Endodermal cell (in vitro differentiated cells): ENCODE data around the gene PODN. TPM values are rescaled to one million over a fixed set of nuclear protein-coding genes. Genes with fewer than 3 reads are reported as not detected.

Experiments used
- DNase-seq: peaks from one replicate; pipeline ENCODE4 v3.0.0-alpha.2; 2017
- H3K27ac ChIP-seq: 2 replicates; pipeline ENCODE4 v1.5.1; 2013; ENCODE audit warnings: mild to moderate bottlenecking, low read depth, low read length, moderate library complexity
- H3K27me3 ChIP-seq: 2 replicates; pipeline ENCODE4 v1.6.1; 2013; ENCODE audit warnings: mild to moderate bottlenecking, low read length, moderate library complexity; ENCODE audit not compliant: insufficient read depth, control insufficient read depth, poor library complexity, severe bottlenecking
- H3K36me3 ChIP-seq: 2 replicates; pipeline ENCODE4 v1.7.0; 2013; ENCODE audit warnings: mild to moderate bottlenecking, low read length, moderate library complexity; ENCODE audit not compliant: control insufficient read depth, insufficient read depth
- H3K4me1 ChIP-seq: one replicate; pipeline ENCODE4 v1.7.0; 2013; ENCODE audit warnings: low read length; ENCODE audit not compliant: control insufficient read depth, insufficient read depth
- H3K4me3 ChIP-seq: 2 replicates; pipeline ENCODE4 v1.5.1; 2013; ENCODE audit warnings: mild to moderate bottlenecking, low read length, moderate library complexity
- H3K9ac ChIP-seq: 2 replicates; pipeline ENCODE4 v1.6.1; 2013; ENCODE audit warnings: mild to moderate bottlenecking, low read length, moderate library complexity; ENCODE audit not compliant: poor library complexity, severe bottlenecking; ENCODE audit errors: extremely low read depth
- H3K9me3 ChIP-seq: 2 replicates; pipeline ENCODE4 v1.6.1; 2013; ENCODE audit warnings: mild to moderate bottlenecking, low read length, moderate library complexity; ENCODE audit not compliant: control insufficient read depth
- H3K27ac Mint-ChIP-seq: 2 replicates; pipeline ENCODE4 v1.8.0; 2020; ENCODE audit warnings: mixed read lengths
- H3K27me3 Mint-ChIP-seq: 2 replicates; pipeline ENCODE4 v1.8.0; 2021; ENCODE audit warnings: mild to moderate bottlenecking, mixed read lengths; ENCODE audit not compliant: insufficient read depth
- H3K36me3 Mint-ChIP-seq: 2 replicates; pipeline ENCODE4 v1.8.0; 2020; ENCODE audit warnings: low read depth, mixed read lengths
- H3K4me1 Mint-ChIP-seq: 2 replicates; pipeline ENCODE4 v1.8.0; 2020; ENCODE audit warnings: mixed read lengths
- H3K4me3 Mint-ChIP-seq: 2 replicates; pipeline ENCODE4 v1.8.0; 2020; ENCODE audit warnings: mild to moderate bottlenecking, moderate library complexity, mixed read lengths
- H3K9me3 Mint-ChIP-seq: 2 replicates; pipeline ENCODE4 v1.8.0; 2020; ENCODE audit warnings: mild to moderate bottlenecking, mixed read lengths
- WGBS, 2 experiments: methylation state at CpG; one replicate each; pipeline versions ENCODE4 v1.1.5 to v1.1.7; 2013; ENCODE audit warnings: missing lambda C conversion rate in 2 of 2, mixed read lengths in 1 of 2; ENCODE audit not compliant: insufficient coverage in 1 of 2, insufficient read length in 1 of 2; 5-methylcytosine and 5-hydroxymethylcytosine counted together
- total RNA-seq, 2 donors: library from RNA; stranded (reverse); fragmentation: NEBNext Ultra II Directional in 1 of 2; extraction: Animal tissue kit (Norgen Biotek cat#: 25700) in 1 of 2; gene quantifications; 2 replicates in 1 of 2; 3 replicates in 1 of 2; pipeline ENCODE4 v1.2.1, GENCODE V29; 2021
- TF ChIP-seq, protein P1 (sequence below): fragments of 200-600 bp; sonication (generic); conservative IDR thresholded peaks from 2 replicates; pipeline ENCODE4 v1.5.0; 2021; ENCODE audit warnings: antibody characterized with exemption, mild to moderate bottlenecking

PODN gene
- total RNA-seq, 2 donors from 2014 or later, result 3.0 to 3.6 TPM

- TF ChIP-seq, protein P1, sequence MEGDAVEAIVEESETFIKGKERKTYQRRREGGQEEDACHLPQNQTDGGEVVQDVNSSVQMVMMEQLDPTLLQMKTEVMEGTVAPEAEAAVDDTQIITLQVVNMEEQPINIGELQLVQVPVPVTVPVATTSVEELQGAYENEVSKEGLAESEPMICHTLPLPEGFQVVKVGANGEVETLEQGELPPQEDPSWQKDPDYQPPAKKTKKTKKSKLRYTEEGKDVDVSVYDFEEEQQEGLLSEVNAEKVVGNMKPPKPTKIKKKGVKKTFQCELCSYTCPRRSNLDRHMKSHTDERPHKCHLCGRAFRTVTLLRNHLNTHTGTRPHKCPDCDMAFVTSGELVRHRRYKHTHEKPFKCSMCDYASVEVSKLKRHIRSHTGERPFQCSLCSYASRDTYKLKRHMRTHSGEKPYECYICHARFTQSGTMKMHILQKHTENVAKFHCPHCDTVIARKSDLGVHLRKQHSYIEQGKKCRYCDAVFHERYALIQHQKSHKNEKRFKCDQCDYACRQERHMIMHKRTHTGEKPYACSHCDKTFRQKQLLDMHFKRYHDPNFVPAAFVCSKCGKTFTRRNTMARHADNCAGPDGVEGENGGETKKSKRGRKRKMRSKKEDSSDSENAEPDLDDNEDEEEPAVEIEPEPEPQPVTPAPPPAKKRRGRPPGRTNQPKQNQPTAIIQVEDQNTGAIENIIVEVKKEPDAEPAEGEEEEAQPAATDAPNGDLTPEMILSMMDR, result no peak
- Histone ChIP-seq H3K27ac (no peak overlapping the region), H3K27me3 (no peaks in the 10 kb centered on the region), H3K36me3 (peaks cover 5% of the 10 kb centered on the region), H3K9me3 (no peaks in the 10 kb centered on the region), H3K9ac (no peak overlapping the region), H3K4me1 (peaks cover 3% of the 10 kb centered on the region), H3K4me3 (no peak overlapping the region)
- Mint-ChIP-seq H3K27ac (no peak overlapping the region), H3K4me1 (no peaks in the 10 kb centered on the region), H3K27me3 (no peaks in the 10 kb centered on the region), H3K36me3 (peaks cover 12% of the 10 kb centered on the region), H3K9me3 (no peaks in the 10 kb centered on the region), H3K4me3 (no peak overlapping the region)
- no peak for DNase-seq
Observed at GRCh38 chr1:53043271-53043670, 18.7 kb upstream of the PODN start.

DNA sequence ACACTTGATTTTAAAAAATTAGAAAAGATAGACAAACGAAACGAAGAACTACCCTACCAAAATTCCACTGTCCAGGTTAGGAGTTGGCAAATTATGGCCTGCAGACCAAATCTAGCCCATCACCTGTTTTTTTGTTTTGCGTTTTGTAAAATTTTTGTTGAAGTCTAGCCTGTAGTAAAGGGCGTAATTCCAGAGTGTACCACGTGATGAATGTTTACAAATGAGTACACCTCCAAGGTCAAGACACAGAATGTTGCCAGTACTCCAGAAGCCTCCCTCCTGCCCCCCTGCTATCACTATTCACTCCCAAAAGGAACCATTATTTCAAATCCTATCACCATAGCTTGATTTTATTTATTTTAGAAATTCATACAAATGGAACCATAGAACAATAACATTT, 17.1 kb upstream of the PODN start:
- H3K27ac Mint-ChIP-seq, result no peak overlapping the region
- H3K4me3 Mint-ChIP-seq, result no peak overlapping the region
- H3K4me3 ChIP-seq, result no peak overlapping the region
- DNase-seq, result no peak
- H3K4me1 ChIP-seq, result peaks cover 6% of the 10 kb centered on the region
- H3K27me3 ChIP-seq, result no peaks in the 10 kb centered on the region
- 87 to 98% methylated on average over 3 to 5 of the region's 5 CpGs for WGBS, 2 experiments
- no peaks in the 10 kb centered on the region for H3K9me3 Mint-ChIP-seq
- peaks cover 7% of the 10 kb centered on the region for H3K36me3 Mint-ChIP-seq
- no peak overlapping the region for H3K9ac ChIP-seq
- no peaks in the 10 kb centered on the region for H3K36me3 ChIP-seq
- peaks cover 7% of the 10 kb centered on the region for H3K4me1 Mint-ChIP-seq
- H3K27me3 Mint-ChIP-seq, result no peaks in the 10 kb centered on the region
- H3K27ac ChIP-seq, result no peak overlapping the region
- H3K9me3 ChIP-seq, result no peaks in the 10 kb centered on the region
- TF ChIP-seq, protein P1, result no peak

GRCh38 chr1:53046930-53047329, 15.1 kb upstream of the PODN start:
- TF ChIP-seq, protein P1, result no peak
- Mint-ChIP-seq H3K27ac (no peak overlapping the region), H3K36me3 (no peaks in the 10 kb centered on the region), H3K27me3 (no peaks in the 10 kb centered on the region), H3K4me1 (peaks cover 21% of the 10 kb centered on the region), H3K9me3 (no peaks in the 10 kb centered on the region), H3K4me3 (no peak overlapping the region)
- H3K9ac ChIP-seq, result no peak overlapping the region
- no peaks in the 10 kb centered on the region for H3K36me3 ChIP-seq
- peaks cover 6% of the 10 kb centered on the region for H3K4me1 ChIP-seq
- DNase-seq, result peak; percentile 62
- no peaks in the 10 kb centered on the region for H3K9me3 ChIP-seq
- WGBS, 2 experiments, result 40 to 52% methylated on average over 1 to 2 of the region's 2 CpGs
- no peak overlapping the region for H3K27ac ChIP-seq
- H3K4me3 ChIP-seq, result no peak overlapping the region
- H3K27me3 ChIP-seq, result no peaks in the 10 kb centered on the region
